Measurements from ENCODE around the gene DAB1. TPM values are rescaled to one million over a fixed set of nuclear protein-coding genes. Genes with fewer than 3 reads are reported as not detected.
"Not testable (repeated sequence)": the region's sequence is repeated elsewhere in the genome, so short reads cannot be mapped to it uniquely, and the experiment has no call there.

The DAB1 gene
- total and polyA plus RNA-seq, 7 experiments from 2014 or later = 0.27 to 1.9 (median 0.43) TPM; not detected in 1

DNA sequence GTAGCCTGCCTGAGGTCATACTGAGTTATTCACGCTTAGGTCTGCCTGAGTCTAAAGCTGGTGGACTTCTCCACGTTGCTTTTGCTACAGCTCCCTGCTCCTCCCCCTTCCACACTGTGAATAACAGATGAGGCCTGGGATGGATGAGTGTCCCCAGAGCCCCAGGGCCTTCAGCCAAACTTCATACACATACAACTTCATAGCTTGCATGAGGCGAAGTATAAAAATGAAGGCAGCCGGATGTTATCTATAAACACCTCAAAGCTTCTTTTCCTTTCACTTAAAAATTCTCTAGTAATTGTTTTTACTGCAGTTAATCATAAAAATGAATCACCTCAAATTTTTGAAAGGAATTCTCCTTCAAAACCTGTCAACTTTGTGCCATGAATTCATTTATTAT lies 70.2 kb downstream of the DAB1 start:
- CTCF ChIA-PET = no interaction called here
- intact Hi-C loops (cut with micrococcal nuclease) = no loop called here

DNA sequence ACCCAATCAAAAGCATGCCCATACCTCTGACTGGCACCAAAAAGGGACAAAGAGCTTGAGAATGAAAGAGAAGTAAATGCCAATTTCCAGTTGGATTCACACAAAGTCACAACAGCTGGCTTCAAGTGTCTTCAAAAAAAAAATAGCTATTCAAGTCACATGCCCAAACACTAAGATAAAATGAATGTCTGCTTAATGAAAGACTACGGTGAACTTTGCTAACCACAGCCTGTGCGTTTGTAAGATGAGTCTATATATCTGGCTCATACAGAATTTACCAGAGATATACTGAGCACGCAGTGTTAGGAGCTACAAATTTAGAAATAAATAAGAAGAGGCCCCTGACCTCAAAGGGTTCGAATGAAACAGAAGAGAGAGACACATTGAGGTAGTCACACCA lies 73.2 kb downstream of the DAB1 start:
- H3K4me3 Mint-ChIP-seq = no peak overlapping the region
- no peaks in the 10 kb centered on the region for H3K9me3 ChIP-seq (ENCODE audit: control insufficient read depth in 2 of 3, low read length in 3 of 3)
- H3K9me3 Mint-ChIP-seq = peaks cover 0 to 5% (median 0%) of the 10 kb centered on the region in 11 donors
- no peaks in the 10 kb centered on the region for H3K4me1 Mint-ChIP-seq
- H3K4me3 ChIP-seq (ENCODE audit: low read length) = no peak overlapping the region
- POLR2A ChIA-PET = no interaction called here
- no peaks in the 10 kb centered on the region for H3K4me1 ChIP-seq (ENCODE audit: control insufficient read depth in 2 of 2, insufficient read depth in 2 of 2, low read length in 2 of 2)
- H3K36me3 ChIP-seq (ENCODE audit: control insufficient read depth in 2 of 3, insufficient read depth in 3 of 3, low read length in 3 of 3) = no peaks in the 10 kb centered on the region
- CTCF ChIA-PET = no interaction called here
- no peak for DNase-seq
- peaks cover 0 to 11% (median 5%) of the 10 kb centered on the region in 5 donors for H3K27me3 Mint-ChIP-seq
- no peaks in the 10 kb centered on the region for H3K27me3 ChIP-seq (ENCODE audit: control insufficient read depth in 2 of 2, insufficient read depth in 2 of 2, low read length in 2 of 2)
- no peak overlapping the region for H3K27ac ChIP-seq (ENCODE audit: low read depth, low read length)
- ATAC-seq = no peak
- no peak overlapping the region for H3K27ac Mint-ChIP-seq
- intact Hi-C loops (cut with micrococcal nuclease) = no loop called here
- H3K36me3 Mint-ChIP-seq = no peaks in the 10 kb centered on the region

More for the DNA sequence above, 70.2 kb downstream of the DAB1 start:
- H3K27ac ChIP-seq (ENCODE audit: low read depth, low read length) = no peak overlapping the region
- Mint-ChIP-seq H3K9me3 (peaks cover 0 to 12% (median 1%) of the 10 kb centered on the region in 11 donors), H3K27ac (no peak overlapping the region), H3K4me1 (no peaks in the 10 kb centered on the region), H3K27me3 (peaks cover 0 to 14% (median 0%) of the 10 kb centered on the region in 5 donors), H3K4me3 (no peak overlapping the region), H3K36me3 (peaks cover 0 to 3% (median 0%) of the 10 kb centered on the region in 5 donors)
- H3K36me3 ChIP-seq (ENCODE audit: control insufficient read depth in 2 of 3, insufficient read depth in 3 of 3, low read length in 3 of 3) = no peaks in the 10 kb centered on the region
- no peaks in the 10 kb centered on the region for H3K27me3 ChIP-seq (ENCODE audit: control insufficient read depth in 2 of 2, insufficient read depth in 2 of 2, low read length in 2 of 2)
- DNase-seq = no peak
- H3K4me3 ChIP-seq (ENCODE audit: low read length) = no peak overlapping the region
- POLR2A ChIA-PET = no interaction called here
- no peaks in the 10 kb centered on the region for H3K4me1 ChIP-seq (ENCODE audit: control insufficient read depth in 2 of 2, insufficient read depth in 2 of 2, low read length in 2 of 2)
- ATAC-seq = no peak
- H3K9me3 ChIP-seq (ENCODE audit: control insufficient read depth in 2 of 3, low read length in 3 of 3) = no peaks in the 10 kb centered on the region

DNA sequence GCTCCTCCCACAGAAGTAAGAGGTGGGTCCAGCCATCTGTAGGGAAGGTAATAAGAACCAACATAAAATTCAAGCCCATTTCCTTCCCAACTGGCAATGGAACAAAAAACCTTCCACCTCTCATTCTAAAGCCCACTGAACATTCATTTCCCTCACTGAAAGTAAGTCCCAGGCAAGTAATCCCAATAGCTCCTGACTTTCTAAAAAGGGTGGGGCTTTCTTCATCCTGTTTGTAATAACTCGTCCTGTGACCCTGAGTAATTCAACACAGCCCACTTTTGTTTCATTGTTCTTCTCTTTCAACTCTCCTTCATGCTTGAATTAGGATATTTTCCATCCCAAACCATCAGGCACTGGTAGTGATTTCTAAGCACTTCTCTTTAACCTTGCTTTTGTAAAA lies 74.9 kb downstream of the DAB1 start:
- no peak overlapping the region for H3K27ac Mint-ChIP-seq
- H3K4me3 ChIP-seq (ENCODE audit: low read length) = no peak overlapping the region
- no peak overlapping the region for H3K27ac ChIP-seq (ENCODE audit: low read depth, low read length)
- no peaks in the 10 kb centered on the region for H3K4me1 Mint-ChIP-seq
- H3K27me3 ChIP-seq (ENCODE audit: control insufficient read depth in 2 of 2, insufficient read depth in 2 of 2, low read length in 2 of 2) = no peaks in the 10 kb centered on the region
- H3K36me3 Mint-ChIP-seq = no peaks in the 10 kb centered on the region
- H3K4me3 Mint-ChIP-seq = no peak overlapping the region
- CTCF ChIA-PET = no interaction called here
- no peaks in the 10 kb centered on the region for H3K9me3 ChIP-seq (ENCODE audit: control insufficient read depth in 2 of 3, low read length in 3 of 3)
- H3K36me3 ChIP-seq (ENCODE audit: control insufficient read depth in 2 of 3, insufficient read depth in 3 of 3, low read length in 3 of 3) = no peaks in the 10 kb centered on the region
- peaks cover 0 to 6% (median 4%) of the 10 kb centered on the region in 5 donors for H3K27me3 Mint-ChIP-seq
- H3K4me1 ChIP-seq (ENCODE audit: control insufficient read depth in 2 of 2, insufficient read depth in 2 of 2, low read length in 2 of 2) = no peaks in the 10 kb centered on the region
- intact Hi-C loops (cut with micrococcal nuclease) = no loop called here
- H3K9me3 Mint-ChIP-seq = peaks cover 0 to 3% (median 0%) of the 10 kb centered on the region in 11 donors
- POLR2A ChIA-PET = no interaction called here
- ATAC-seq = no peak
- no peak for DNase-seq

DNA sequence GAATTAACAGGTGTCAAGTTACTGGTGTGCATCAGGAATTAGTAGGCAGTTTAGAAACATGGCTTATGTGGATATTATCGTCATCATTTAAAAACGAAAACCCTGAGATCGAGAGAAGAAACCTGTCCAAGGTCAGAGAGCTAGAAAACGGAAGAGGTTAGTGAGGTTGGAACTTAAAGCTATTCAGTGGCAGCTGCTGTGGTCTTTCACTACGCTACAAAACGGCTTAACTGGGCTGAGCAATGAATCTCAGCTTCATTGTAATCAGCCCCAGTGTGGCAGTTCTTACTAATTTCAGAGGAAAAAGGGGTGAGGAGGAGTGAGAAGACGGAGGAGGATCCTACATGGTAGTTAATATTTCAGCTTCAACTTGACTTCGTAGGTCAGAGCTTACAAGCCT lies 77.9 kb downstream of the DAB1 start:
- ChIA-PET CTCF (no interaction called here), POLR2A (no interaction called here)
- H3K36me3 Mint-ChIP-seq = no peaks in the 10 kb centered on the region

DNA sequence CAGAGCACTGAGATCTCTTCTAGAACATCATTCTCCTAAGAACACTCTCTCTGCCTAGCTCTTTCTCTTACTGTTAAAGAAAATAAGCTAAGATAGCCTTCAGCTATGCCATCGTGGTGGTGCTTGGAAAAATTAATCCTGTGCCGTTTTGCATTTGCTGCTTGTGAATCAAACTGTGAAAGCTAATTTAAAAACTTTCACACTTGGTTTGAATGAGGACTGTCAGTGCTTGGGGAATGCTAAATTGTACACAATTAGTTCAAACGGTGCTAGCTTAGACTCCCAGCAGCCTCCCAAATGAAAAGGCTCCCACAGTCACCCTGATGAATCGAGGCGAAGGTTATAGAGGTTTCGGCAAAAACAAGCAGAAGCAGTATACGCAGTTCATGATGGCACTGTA lies 79.6 kb downstream of the DAB1 start:
- no peak for DNase-seq
- Histone ChIP-seq H3K27me3 (ENCODE audit: control insufficient read depth in 2 of 2, insufficient read depth in 2 of 2, low read length in 2 of 2) (no peaks in the 10 kb centered on the region), H3K4me3 (ENCODE audit: low read length) (no peak overlapping the region), H3K36me3 (ENCODE audit: control insufficient read depth in 2 of 3, insufficient read depth in 3 of 3, low read length in 3 of 3) (no peaks in the 10 kb centered on the region), H3K27ac (ENCODE audit: low read depth, low read length) (no peak overlapping the region), H3K4me1 (ENCODE audit: control insufficient read depth in 2 of 2, insufficient read depth in 2 of 2, low read length in 2 of 2) (no peaks in the 10 kb centered on the region), H3K9me3 (ENCODE audit: control insufficient read depth in 2 of 3, low read length in 3 of 3) (no peaks in the 10 kb centered on the region)
- ChIA-PET POLR2A (no interaction called here), CTCF (no interaction called here)
- H3K4me3 Mint-ChIP-seq = no peak overlapping the region
- H3K27ac Mint-ChIP-seq = no peak overlapping the region
- H3K27me3 Mint-ChIP-seq = peaks cover 0 to 10% (median 0%) of the 10 kb centered on the region in 5 donors
- H3K36me3 Mint-ChIP-seq = no peaks in the 10 kb centered on the region
- intact Hi-C loops (cut with micrococcal nuclease) = no loop called here
- no peak for ATAC-seq
- H3K9me3 Mint-ChIP-seq = peaks cover 0 to 3% (median 0%) of the 10 kb centered on the region in 11 donors
- H3K4me1 Mint-ChIP-seq = no peaks in the 10 kb centered on the region

More for the DNA sequence above, 77.9 kb downstream of the DAB1 start:
- Histone ChIP-seq H3K27ac (ENCODE audit: low read depth, low read length) (no peak overlapping the region), H3K4me3 (ENCODE audit: low read length) (no peak overlapping the region), H3K9me3 (ENCODE audit: control insufficient read depth in 2 of 3, low read length in 3 of 3) (no peaks in the 10 kb centered on the region), H3K27me3 (ENCODE audit: control insufficient read depth in 2 of 2, insufficient read depth in 2 of 2, low read length in 2 of 2) (no peaks in the 10 kb centered on the region), H3K36me3 (ENCODE audit: control insufficient read depth in 2 of 3, insufficient read depth in 3 of 3, low read length in 3 of 3) (no peaks in the 10 kb centered on the region), H3K4me1 (ENCODE audit: control insufficient read depth in 2 of 2, insufficient read depth in 2 of 2, low read length in 2 of 2) (no peaks in the 10 kb centered on the region)
- ATAC-seq (no peak), DNase-seq (no peak)
- Mint-ChIP-seq H3K27ac (no peak overlapping the region), H3K4me3 (no peak overlapping the region), H3K27me3 (peaks cover 0 to 10% (median 0%) of the 10 kb centered on the region in 5 donors), H3K9me3 (peaks cover 0 to 3% (median 0%) of the 10 kb centered on the region in 11 donors), H3K4me1 (no peaks in the 10 kb centered on the region)
- intact Hi-C loops (cut with micrococcal nuclease) = no loop called here

DNA sequence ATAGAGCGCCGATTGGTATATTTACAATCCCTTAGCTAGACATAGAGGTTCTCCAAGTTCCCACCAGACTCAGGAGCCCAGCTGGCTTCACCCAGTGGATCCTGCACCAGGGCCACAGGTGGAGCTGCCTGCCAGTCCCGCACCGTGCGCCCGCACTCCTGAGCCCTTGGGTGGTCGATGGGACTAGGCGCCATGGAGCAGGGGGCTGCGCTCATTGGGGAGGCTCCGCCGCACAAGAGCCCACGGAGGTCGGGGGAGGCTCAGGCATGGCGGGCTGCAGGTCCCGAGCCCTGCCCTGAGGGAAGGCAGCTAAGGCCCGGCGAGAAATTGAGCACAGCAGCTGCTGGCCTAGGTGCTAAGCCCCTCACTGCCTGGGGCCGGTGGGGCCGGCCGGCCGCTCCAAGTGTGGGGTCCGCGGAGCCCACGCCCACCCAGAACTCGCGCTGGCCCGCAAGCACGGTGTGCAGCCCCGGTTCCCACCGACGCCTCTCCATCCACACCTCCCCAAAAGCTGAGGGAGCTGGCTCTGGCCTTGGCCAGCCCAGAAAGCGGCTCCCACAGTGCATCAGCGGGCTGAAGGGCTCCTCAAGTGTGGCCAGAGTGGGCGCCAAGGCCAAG lies 80.5 kb downstream of the DAB1 start:
- H3K4me3 Mint-ChIP-seq; H3K27ac Mint-ChIP-seq; intact Hi-C loops (cut with micrococcal nuclease); H3K27ac ChIP-seq (ENCODE audit: low read depth, low read length); H3K9me3 ChIP-seq (ENCODE audit: control insufficient read depth in 2 of 3, low read length in 3 of 3); H3K4me1 Mint-ChIP-seq; H3K36me3 Mint-ChIP-seq; DNase-seq; ATAC-seq; H3K36me3 ChIP-seq (ENCODE audit: control insufficient read depth in 2 of 3, insufficient read depth in 3 of 3, low read length in 3 of 3); CTCF ChIA-PET; H3K27me3 Mint-ChIP-seq; H3K9me3 Mint-ChIP-seq; H3K4me3 ChIP-seq (ENCODE audit: low read length); POLR2A ChIA-PET; H3K27me3 ChIP-seq (ENCODE audit: control insufficient read depth in 2 of 2, insufficient read depth in 2 of 2, low read length in 2 of 2); H3K4me1 ChIP-seq (ENCODE audit: control insufficient read depth in 2 of 2, insufficient read depth in 2 of 2, low read length in 2 of 2): not testable (repeated sequence)

DNA sequence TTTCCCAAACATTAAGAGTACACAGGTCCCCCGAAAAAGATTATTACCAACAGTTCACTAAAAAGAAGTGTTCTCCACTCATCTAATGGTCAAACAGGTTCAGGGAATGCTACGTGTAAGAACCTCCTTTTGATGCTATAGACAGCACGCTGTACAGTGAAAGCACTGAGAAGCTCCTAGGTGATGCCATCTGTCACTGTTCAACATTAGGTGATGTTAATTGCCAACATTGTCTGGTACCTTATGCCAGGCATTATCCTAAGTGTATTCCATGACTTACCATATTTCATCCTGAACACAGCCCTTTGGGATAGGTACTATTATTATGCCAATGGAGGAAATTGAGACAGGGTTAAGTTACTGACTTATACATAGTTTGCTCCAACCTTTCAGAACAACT lies 82.1 kb downstream of the DAB1 start:
- Histone ChIP-seq H3K27me3 (ENCODE audit: control insufficient read depth in 2 of 2, insufficient read depth in 2 of 2, low read length in 2 of 2) (no peaks in the 10 kb centered on the region), H3K4me1 (ENCODE audit: control insufficient read depth in 2 of 2, insufficient read depth in 2 of 2, low read length in 2 of 2) (no peaks in the 10 kb centered on the region), H3K9me3 (ENCODE audit: control insufficient read depth in 2 of 3, low read length in 3 of 3) (no peaks in the 10 kb centered on the region), H3K4me3 (ENCODE audit: low read length) (no peak overlapping the region), H3K36me3 (ENCODE audit: control insufficient read depth in 2 of 3, insufficient read depth in 3 of 3, low read length in 3 of 3) (no peaks in the 10 kb centered on the region), H3K27ac (ENCODE audit: low read depth, low read length) (no peak overlapping the region)
- peaks cover 0 to 6% (median 0%) of the 10 kb centered on the region in 11 donors for H3K9me3 Mint-ChIP-seq
- H3K4me3 Mint-ChIP-seq = no peak overlapping the region
- no peaks in the 10 kb centered on the region for H3K4me1 Mint-ChIP-seq
- DNase-seq (no peak), ATAC-seq (no peak)
- intact Hi-C loops (cut with micrococcal nuclease) = no loop called here
- H3K36me3 Mint-ChIP-seq = no peaks in the 10 kb centered on the region
- peaks cover 0 to 7% (median 2%) of the 10 kb centered on the region in 5 donors for H3K27me3 Mint-ChIP-seq
- H3K27ac Mint-ChIP-seq = no peak overlapping the region
- CTCF ChIA-PET = no interaction called here
- POLR2A ChIA-PET = no interaction called here
